M059J (cell line): ENCODE data around the gene PI16. TPM values are rescaled to one million over a fixed set of nuclear protein-coding genes. Genes with fewer than 3 reads are reported as not detected.

Source experiments
- DNase-seq: peaks from one replicate; pipeline ENCODE4 v3.0.0-alpha.2; 2012; ENCODE audit warnings: low read depth
- total RNA-seq: library from RNA; depleted of rRNA; stranded (reverse); fragments of >200 nt; shearing (Covaris generic); gene quantifications from 2 replicates; pipeline ENCODE4 v1.2.3, GENCODE V29; 2014; rRNA removed

The PI16 gene
- total RNA-seq: not detected in 2 replicates

DNA sequence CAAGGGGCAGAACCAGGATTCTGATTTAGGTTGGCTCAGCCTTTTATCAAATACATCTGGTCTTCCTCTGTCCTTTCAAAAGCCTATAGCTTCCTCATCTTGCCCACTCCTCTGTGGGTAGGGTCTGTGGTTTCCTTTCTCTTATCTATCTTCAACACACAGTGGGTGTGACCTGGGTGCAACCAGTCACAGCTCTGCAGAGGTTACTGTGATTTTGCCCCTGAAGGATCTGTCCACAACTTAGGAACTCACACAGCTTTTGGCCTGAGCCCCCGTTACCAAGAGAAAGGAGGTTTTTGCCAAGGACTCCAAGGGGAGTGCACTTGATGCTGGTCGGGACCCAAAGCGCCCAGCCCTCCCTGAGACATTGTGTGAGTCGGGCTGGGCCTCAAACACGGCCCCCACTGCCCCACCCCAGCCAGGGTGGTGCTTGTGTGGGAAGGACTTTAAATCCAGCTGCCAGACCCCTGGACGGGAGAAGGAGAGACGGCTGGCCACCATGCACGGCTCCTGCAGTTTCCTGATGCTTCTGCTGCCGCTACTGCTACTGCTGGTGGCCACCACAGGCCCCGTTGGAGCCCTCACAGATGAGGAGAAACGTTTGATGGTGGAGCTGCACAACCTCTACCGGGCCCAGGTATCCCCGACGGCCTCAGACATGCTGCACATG lies at the start of gene PI16:
PI16 (plus strand) TSS at position 477 of the 670 bp plus-strand sequence; CDS start at position 500, 23 bp downstream.
- DNase-seq: no peak

DNA sequence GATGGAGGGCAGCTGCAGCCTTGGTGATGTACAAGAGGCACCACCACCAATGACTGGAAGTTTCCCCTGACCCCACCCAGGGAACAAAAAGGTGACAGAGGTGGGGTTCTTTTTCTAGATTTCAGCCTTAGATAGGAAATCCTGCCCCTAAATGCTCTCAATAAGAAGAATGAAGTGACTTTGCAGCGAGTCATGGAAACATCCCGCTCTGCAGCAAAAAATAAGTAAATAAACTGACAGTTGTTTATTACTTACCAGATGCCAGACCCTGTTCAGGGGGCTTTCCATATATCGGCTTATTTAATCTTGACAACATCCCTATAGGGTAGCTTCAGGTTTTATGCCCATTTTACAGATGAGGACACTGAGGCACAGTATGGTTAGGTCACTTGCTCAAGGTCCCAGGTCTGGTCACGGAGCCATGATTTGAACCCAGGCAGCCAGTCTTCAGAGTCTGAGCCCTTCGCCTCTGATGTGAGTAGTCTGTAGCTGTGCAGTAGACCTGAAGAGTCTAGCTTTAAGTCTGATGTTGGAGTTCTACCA lies 49.6 kb upstream of the PI16 start:
- no peak for DNase-seq

DNA sequence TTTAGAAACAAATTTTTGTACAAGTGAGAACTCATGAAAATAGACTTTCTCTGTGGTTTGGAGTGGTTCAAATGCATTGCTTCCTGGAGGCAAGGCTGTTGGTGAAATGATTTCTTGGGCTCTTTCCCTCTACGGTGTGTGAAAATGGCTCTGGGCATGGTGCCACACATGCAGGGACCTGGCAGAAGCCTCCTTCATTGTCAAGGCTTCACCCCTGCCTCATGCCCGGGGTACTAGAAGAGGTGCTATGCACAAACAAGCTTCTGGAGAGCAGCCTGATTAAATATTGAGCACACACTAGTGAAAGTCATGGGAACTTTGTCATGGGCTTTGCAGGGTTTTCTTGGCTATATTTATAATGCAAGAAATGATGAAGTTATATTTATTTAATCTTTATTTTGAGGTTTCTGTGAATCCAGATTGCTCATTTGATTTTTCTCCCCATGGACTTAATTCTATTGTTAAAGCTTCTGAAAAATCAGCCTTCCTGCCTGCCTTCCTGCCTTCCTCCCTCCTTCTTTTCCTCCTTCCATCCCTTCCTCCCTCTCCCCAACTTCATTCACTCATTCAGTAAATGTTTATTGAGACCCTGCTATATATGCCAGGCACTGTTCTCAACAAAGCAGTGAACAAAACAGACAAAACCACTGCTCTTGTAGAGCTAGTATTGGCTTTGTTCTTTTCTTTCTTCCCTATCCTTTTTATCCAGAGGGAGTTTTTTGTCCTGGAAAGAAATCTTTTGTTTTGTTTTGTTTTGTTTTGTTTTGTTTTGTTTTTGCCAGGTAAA lies 47.8 kb upstream of the PI16 start:
- DNase-seq: peak; percentile 35

DNA sequence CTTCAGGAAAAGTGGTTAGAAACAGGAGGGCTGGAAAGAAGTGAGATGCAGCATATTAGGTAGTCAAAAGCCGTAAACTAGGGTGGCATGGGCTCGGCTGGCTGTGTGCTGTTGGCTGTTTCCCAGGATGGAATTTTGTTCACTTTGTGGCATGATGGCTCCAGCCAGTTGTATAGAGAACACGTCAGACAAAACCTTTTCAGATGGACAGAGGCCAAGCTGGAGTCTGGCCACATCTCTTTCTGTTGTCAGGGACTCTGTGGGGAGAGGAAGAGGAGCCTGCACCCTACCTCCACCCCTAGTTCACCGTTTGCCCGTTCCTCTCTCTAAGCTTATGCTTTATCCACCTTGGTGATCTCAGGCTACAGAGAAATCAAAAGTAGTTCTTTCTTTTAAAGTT lies 46.8 kb upstream of the PI16 start:
- DNase-seq: peak; percentile 98

GRCh38 chr6:36908747-36909146 lies 45.8 kb upstream of the PI16 start:
- DNase-seq: peak; percentile 39

GRCh38 chr6:36912030-36912454 lies 42.5 kb upstream of the PI16 start:
- DNase-seq: peak; percentile 21

- DNase-seq: peak; percentile 99
Observed at GRCh38 chr6:36912586-36912985, 42.0 kb upstream of the PI16 start.

DNA sequence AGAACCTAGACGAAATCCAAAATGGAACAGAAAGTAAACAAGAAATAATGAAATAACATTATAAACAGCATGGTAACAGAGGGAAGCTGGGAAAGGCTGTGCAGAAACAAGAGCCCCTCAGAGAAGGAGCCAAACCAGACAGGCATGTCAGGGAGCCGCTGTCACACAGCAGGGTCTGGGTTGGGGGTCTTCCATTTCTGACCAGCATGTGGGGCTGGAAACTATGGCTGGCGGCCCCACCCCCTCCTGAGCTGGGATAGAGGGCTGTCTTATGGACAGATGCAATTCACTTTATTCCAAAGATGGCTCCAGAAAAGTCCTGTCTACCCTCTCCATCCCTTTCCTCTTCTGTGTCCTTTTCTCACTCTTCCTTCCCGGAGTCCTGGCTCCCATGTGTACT lies 41.5 kb upstream of the PI16 start:
- DNase-seq: no peak

GRCh38 chr6:36914227-36914794 lies 40.2 kb upstream of the PI16 start:
- DNase-seq: peak; percentile 91

DNA sequence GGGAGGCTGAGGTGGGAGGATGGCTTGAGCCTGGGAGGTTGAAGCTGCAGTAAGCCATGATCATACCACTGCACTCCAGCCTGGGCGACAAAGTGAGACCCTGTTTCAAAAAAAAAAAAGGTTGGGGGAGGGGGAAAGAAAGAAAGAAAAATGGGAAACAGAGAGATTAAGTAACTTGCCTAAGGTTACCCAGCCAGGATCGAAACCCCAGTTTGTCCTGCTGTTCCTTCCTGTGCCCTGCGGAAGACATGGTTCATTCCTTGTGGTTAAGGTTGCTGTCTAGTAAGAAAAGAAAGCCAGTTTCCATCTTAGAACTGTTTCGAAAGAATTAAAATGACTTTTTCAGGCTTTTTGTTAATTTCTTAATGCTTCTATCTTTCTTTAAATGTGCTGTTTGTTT lies 38.9 kb upstream of the PI16 start:
- no peak for DNase-seq

- DNase-seq: no peak
Observed at GRCh38 chr6:36916126-36916525, 38.4 kb upstream of the PI16 start.

DNA sequence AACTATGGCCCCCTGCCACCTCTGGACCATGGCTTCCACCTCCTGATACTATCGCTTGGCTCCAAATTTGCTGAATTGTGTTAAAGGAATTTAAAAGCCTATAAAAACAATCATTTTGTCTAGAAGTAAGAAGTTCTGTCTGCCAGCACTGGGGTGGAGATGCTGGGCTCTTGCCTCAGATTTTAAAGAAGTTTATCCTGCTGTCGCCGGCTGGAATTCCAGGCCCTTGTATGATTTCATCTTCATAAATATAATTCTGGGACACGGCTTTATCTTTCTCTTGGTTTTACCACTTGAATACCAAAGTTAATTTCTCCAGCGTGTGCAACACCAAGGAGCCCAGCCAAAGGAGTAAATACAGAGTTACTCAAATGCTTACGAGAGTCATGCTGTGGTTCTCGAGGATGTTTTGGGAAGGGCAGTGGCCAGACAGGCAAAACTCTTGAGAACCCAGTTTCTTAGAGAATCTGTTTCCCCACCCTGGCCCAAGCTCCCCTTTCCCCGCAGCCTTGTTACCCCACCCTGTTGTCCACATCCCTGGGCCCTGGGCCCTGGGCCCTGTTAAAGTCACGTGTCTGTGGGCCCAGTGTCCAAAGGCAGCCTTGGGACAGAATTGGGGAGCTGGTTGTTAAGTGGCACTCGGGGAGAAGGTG lies 36.9 kb upstream of the PI16 start:
- no peak for DNase-seq

DNA sequence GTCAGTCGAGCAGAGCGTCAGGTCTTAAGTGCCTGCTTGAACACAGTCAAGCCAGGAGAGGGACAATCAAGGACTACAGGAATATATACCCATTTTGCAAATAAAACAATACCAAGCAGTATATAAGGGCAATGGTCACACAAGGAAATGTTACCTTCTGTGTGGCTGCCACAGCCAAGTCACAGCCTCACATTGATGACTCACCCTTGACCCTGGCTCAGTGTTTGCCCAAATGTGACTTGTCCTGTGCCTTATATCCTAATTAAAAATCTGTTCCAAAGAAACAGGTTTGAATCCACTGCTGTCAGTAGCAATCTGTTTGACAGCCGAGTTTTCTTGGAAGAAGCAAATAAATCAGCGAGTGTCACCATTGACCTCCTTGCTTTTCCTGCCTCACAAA lies 34.5 kb upstream of the PI16 start:
- peak; percentile 25 for DNase-seq

- DNase-seq: no peak
Observed at GRCh38 chr6:36920546-36920945, 34.0 kb upstream of the PI16 start.

DNA sequence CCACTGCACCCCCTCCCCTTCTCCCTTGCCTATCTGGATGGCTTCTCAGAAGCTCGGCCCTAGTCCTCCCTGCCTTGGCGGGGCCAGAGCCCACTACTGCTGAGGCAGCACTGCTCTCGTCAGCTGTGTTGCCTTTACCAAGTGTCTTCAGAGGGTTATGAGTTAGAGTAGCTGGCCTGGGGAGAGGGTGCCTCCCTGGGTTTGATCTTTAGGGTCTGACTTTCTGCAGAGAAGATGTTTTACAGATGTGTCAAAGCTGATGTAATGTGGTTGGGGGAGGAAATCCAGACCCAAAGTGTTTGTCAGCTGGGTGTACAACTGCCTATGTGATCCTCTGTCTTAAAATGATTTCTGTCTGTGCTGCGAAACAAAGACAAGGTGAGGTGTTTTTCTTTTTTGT lies 30.4 kb upstream of the PI16 start:
- DNase-seq: no peak

- DNase-seq: no peak
Observed at GRCh38 chr6:36924778-36925374, 29.7 kb upstream of the PI16 start.

DNA sequence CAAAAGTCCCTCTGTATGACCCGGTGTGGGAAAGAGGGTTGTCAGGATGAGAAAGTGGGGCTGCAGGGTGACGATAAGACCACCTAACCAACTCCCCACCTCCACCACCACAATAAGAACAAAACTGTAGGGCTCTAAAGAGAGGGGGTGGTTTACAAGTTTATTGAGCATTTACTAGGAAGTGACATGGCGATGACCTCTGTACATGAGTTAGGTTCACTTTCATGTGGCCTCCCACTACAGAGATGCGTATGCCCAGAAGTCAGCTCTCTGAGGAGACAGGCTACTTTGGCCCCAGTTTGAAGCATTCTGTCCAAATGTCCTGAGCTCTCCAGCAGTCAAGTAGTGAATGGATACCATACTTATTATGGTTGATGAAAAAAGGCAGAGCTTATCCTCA lies 28.7 kb upstream of the PI16 start:
- DNase-seq: no peak

DNA sequence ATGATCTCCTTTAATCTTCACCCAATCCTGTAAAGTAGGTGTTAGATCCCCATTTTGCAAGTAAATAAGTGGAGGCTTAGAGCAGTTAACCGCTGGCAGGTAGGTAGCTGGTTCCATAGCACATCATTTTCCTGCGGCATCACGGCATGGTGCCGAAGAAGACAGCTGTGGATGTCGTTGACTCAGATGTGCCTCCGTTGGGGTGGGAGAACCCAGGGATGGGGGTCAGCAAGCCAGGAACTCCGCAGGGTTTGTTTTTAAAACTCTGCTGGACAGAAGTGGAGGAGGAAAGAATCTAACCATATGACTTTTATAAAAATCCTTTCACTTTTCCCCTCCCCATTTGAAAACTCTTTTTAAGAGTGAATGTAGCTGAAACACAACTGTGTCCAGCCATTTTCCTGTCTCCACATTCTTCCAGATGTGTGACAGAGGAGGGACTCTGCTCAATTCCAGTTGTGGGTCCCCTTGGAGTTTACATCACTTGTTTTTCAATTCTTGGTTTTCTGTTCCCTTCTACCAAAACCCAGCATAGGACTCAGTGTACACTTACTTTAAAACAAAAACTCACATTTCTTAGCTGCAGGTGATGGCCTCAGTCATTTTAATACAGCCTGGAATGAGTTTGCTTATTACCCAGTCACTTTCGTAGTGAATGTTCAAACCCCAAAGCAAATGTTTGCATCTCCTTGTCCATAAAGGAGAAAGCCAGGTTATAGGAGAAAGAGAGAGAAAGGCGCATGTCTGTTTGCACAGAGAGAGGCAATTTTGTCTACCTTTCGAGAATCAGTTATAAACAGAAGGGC lies 27.6 kb upstream of the PI16 start:
- DNase-seq: no peak

- DNase-seq: no peak
Observed at GRCh38 chr6:36927691-36928546, 26.6 kb upstream of the PI16 start.

DNA sequence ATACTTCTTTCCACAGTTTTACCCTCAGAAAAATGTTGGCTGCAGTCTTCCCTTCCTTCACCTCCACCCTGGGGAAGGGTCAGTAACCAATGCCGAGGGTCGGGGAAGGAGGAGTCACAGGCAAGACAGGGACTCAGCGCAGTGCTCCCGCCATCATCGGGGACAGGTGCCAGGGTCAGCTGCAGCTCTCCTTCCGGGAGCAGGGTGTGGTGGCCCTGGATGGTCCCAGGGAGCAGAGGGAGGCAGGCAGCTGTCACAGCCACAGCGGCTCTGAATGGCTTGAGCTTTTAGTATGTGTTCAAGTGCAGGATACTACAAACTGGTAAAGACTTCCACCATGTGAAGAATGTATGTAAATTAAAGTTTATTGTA lies 26.0 kb upstream of the PI16 start:
- DNase-seq: no peak
